NB4 (cell line): ENCODE results near the gene PSMB3.

Experiments used
- DNase-seq: peaks from one replicate; pipeline ENCODE4 v3.0.0; 2010; ENCODE audit warnings: low read depth
- H3K4me3 ChIP-seq: one replicate; pipeline ENCODE4 v1.5.1; 2011; ENCODE audit warnings: mild to moderate bottlenecking, low read depth, low read length, moderate library complexity
- CTCF ChIP-seq: IDR thresholded peaks from one replicate; pipeline ENCODE4 v1.5.1; 2012; ENCODE audit warnings: low read depth, low read length
- MYC ChIP-seq: IDR thresholded peaks from 2 replicates; pipeline ENCODE4 v1.6.1; 2011; ENCODE audit warnings: low read depth, low read length
- POLR2A ChIP-seq: IDR thresholded peaks from 2 replicates; pipeline ENCODE4 v1.6.1; 2011; ENCODE audit warnings: mild to moderate bottlenecking; ENCODE audit not compliant: insufficient read length; ENCODE audit errors: extremely low read depth
- TF ChIP-seq, protein P1 (sequence below): IDR thresholded peaks from 2 replicates; pipeline ENCODE4 v1.6.1; 2011; ENCODE audit warnings: low read depth, low read length

The PSMB3 gene

GRCh38 chr17:38749223-38750043, 3.1 kb upstream of the PSMB3 start:
- no peak for DNase-seq
- H3K4me3 ChIP-seq = no peak overlapping the region
- TF ChIP-seq, protein P1, sequence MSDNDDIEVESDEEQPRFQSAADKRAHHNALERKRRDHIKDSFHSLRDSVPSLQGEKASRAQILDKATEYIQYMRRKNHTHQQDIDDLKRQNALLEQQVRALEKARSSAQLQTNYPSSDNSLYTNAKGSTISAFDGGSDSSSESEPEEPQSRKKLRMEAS = no peak
- TF ChIP-seq POLR2A = no peak
- no peak for TF ChIP-seq CTCF
- no peak for TF ChIP-seq MYC

GRCh38 chr17:38750044-38750311, 2.6 kb upstream of the PSMB3 start:
- TF ChIP-seq CTCF (no peak), MYC (no peak), POLR2A (no peak)
- TF ChIP-seq, protein P1 = no peak
- H3K4me3 ChIP-seq = no peak overlapping the region
- DNase-seq = no peak

- no peak for TF ChIP-seq CTCF
- TF ChIP-seq, protein P1 = no peak
- TF ChIP-seq MYC = no peak
- no peak for TF ChIP-seq POLR2A
- DNase-seq = no peak
- H3K4me3 ChIP-seq = peak overlapping the region; percentile 96
Observed at GRCh38 chr17:38750312-38751121, 2.0 kb upstream of the PSMB3 start.

- peak; percentile 52 for DNase-seq
- TF ChIP-seq MYC = no peak; the same call in 1 of the 2 replicates
- TF ChIP-seq, protein P1 = 0 out of 2 replicates have a peak, but pooled peaks have one; percentile 13
- H3K4me3 ChIP-seq = peak overlapping the region; percentile 96
Observed at GRCh38 chr17:38751144-38751807, 1.3 kb upstream of the PSMB3 start.

DNA sequence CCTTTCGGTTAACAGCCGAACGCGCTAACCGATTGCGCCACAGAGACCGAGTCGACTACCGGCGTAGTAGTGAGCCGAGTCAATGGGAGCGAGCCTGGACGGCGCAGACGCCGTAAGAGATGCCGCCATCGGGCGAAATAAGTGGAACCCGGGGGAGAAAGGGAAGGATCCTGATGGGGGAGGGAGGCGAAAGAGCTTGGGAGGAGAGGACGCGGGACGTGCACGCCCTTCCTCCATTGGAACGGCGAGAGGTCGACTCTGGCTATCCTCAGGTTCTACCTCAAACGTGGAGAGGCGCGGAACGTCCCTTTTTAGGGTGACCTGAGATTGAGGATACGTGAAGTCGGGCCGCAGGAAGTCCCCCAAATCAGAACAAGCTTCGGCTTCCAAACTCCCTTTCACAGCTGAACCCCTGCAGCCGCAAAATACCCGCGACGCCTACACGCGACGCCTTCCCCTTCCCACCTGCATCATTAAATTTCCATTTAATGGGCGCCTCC, 683 bp upstream of the PSMB3 start:
- no peak for TF ChIP-seq POLR2A
- TF ChIP-seq, protein P1 = no peak
- no peak for TF ChIP-seq CTCF
- no peak for TF ChIP-seq MYC
- peak overlapping the region; percentile 96 for H3K4me3 ChIP-seq
- DNase-seq = peak; percentile 83

DNA sequence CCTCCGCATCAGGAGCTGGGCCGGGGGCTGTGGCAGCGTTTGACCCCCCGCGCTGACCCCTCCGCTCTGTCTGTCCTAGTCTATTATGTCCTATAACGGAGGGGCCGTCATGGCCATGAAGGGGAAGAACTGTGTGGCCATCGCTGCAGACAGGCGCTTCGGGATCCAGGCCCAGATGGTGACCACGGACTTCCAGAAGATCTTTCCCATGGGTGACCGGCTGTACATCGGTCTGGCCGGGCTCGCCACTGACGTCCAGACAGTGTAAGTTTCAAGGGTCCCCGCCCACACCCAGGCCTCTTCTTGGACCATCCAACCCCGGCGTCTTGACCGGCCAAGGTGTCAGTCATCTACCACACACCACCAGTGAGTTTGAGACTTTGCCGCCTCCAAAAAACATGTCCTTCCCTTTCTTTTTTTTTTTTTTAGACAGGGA, 548 bp downstream of the PSMB3 start:
- DNase-seq = no peak
- peak overlapping the region; percentile 96 for H3K4me3 ChIP-seq
- TF ChIP-seq, protein P1 = no peak
- no peak for TF ChIP-seq POLR2A
- TF ChIP-seq MYC = no peak
- no peak for TF ChIP-seq CTCF
